Measurements from ENCODE around the gene ACAD8.
"Not testable (repeated sequence)": the region's sequence is repeated elsewhere in the genome, so short reads cannot be mapped to it uniquely, and the experiment has no call there.

The ACAD8 gene

DNA sequence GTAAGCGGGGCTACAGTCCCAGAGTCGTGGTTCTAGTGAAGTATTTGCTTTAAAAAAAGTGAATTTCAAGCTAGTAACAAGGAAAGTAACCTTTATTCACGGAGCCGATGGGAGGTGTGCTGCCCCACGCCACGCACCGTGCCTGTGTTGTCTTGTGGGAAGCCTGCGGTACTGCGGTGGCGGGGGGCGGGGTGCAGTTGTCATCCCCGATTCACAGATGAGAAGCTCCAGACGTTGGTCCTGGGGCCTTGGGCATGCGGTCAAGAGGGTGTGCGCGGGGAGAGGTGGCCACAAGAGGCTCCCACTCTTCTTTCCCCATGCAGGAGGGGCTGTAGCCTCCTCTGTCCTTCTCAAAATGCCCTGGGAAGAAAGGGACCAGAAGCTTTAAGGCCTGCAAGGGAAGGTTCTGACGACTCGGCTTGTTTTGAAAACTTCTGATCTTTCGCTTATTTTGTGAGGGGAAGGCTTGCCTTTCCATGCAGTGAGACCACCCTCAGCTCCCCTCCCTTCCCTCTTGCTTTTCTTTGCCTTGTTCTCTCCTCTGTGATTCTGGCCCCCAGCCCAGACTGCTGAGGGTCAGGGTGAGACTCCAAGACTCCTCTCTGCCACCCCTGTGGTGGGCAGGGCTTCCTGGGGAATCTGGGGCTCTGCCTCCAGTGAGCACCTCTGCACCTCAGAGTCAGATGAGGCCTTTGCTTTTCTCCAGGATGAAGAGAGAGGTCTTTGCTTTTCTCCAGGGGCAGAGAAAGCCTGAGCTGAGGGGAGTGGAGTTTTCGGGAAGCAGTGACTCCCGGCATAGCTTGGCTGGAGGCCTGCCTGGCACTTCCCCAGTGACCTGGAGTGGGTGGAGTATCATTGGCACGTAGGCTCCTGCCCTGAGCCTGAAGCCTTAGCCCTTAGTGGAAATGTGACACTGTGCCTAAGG lies 29.0 kb downstream of the ACAD8 start:
- TF ChIP-seq, protein P1, sequence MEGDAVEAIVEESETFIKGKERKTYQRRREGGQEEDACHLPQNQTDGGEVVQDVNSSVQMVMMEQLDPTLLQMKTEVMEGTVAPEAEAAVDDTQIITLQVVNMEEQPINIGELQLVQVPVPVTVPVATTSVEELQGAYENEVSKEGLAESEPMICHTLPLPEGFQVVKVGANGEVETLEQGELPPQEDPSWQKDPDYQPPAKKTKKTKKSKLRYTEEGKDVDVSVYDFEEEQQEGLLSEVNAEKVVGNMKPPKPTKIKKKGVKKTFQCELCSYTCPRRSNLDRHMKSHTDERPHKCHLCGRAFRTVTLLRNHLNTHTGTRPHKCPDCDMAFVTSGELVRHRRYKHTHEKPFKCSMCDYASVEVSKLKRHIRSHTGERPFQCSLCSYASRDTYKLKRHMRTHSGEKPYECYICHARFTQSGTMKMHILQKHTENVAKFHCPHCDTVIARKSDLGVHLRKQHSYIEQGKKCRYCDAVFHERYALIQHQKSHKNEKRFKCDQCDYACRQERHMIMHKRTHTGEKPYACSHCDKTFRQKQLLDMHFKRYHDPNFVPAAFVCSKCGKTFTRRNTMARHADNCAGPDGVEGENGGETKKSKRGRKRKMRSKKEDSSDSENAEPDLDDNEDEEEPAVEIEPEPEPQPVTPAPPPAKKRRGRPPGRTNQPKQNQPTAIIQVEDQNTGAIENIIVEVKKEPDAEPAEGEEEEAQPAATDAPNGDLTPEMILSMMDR (IDR thresholded peaks at IDR 0.05) = no peak
- H3K27ac ChIP-seq = no peak overlapping the region
- no peak for DNase-seq
- peaks cover 0 to 5% (median 0%) of the 10 kb centered on the region in 3 donors for H3K9me3 ChIP-seq
- no peaks in the 10 kb centered on the region for H3K36me3 ChIP-seq
- H3K27me3 ChIP-seq = peaks cover 0 to 14% of the 10 kb centered on the region in 2 donors
- H3K4me1 ChIP-seq = peaks cover 0 to 8% (median 0%) of the 10 kb centered on the region in 4 donors
- intact Hi-C loops (cut with DNase I; ENCODE audit: low total_unique reads) = no loop called here
- H3K4me3 ChIP-seq = no peak overlapping the region

DNA sequence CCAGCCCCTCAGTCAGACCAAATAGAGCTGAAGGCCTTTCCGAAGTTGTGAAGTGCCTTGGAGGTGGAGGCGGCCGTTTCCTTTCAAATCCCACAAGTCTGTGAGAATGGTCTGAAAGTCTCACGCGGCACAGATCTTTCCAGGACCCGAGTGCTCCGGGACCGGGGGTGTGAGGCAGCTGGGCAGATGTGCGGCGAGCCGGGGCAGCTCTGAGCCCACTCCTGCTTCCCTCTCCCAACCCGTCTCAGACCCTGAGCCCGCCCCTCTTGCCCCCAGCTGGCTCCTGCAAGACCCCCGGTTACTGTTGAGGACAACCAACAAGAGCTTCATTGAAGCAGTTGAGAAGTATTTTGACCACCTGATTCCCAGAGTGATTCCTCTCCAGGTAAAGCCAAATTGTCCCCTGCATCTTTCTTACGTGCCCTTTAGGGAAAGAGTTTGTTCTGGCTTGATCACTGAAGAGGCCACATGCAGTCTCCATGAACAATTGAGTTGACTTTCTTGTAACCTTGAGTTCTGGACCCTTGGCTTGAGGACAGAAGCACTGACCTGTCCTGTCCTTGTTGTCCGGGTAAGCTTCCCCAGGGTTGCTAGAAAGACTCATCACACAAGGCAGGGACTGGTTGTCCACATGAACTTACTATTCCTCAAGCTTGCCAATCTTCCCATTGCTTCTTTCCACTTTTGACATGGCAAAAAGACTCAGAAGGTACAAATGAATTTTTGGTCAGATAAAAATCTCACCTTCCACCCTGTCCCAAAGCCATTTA lies 30.3 kb downstream of the ACAD8 start:
- intact Hi-C loops (cut with DNase I; ENCODE audit: low total_unique reads) = no loop called here
- Histone ChIP-seq H3K36me3 (no peaks in the 10 kb centered on the region), H3K27ac (no peak overlapping the region), H3K9me3 (no peaks in the 10 kb centered on the region), H3K4me1 (peaks cover 0 to 5% (median 0%) of the 10 kb centered on the region in 4 donors), H3K27me3 (peaks cover 0 to 1% of the 10 kb centered on the region in 2 donors), H3K4me3 (no peak overlapping the region)
- no peak for DNase-seq
- TF ChIP-seq, protein P1 (IDR thresholded peaks at IDR 0.05) = no peak

DNA sequence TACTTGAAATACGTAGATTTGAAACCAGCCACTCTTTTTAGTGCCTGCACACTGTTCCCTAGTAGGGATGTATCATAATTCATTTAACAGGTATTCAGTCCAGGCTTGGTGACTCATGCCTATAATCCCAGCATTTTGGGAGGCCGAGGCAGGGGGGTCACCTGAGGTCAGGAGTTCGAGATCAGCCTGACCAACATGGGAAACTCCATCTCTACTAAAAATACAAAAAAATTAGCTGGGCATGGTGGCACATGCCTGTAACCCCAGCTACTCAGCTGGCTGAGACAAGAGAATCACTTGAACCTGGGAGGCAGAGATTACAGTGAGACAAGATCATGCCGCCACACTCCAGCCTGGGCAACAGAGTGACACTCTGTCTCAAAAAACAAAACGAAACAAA lies 31.0 kb downstream of the ACAD8 start:
- H3K27ac ChIP-seq; H3K9me3 ChIP-seq; H3K4me3 ChIP-seq; H3K4me1 ChIP-seq; DNase-seq; H3K27me3 ChIP-seq; intact Hi-C loops (cut with DNase I; ENCODE audit: low total_unique reads); H3K36me3 ChIP-seq: not testable (repeated sequence)

DNA sequence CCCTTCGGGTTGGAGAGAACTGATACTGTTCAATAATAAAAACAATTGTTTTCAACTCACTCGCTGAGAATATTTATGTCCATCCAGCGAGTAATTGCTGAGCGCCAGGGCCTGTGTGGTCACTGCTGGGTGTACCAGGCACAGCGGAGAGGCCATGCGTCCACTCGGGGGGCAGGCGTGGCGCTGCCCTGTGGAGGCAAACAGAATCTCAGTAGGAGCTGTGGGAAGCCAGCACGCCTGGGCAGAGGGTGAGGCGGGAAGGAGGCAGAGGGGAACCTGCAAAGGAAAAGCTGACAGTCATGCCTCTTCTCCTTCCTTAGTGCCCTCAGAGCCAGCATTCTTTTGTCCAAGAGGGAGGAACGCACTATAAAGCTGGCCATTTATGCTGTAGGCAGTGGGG lies 34.2 kb downstream of the ACAD8 start:
- Histone ChIP-seq H3K27me3 (peaks cover 0 to 3% of the 10 kb centered on the region in 2 donors), H3K4me1 (peaks cover 0 to 3% (median 0%) of the 10 kb centered on the region in 4 donors), H3K9me3 (no peaks in the 10 kb centered on the region), H3K4me3 (no peak overlapping the region), H3K27ac (no peak overlapping the region), H3K36me3 (no peaks in the 10 kb centered on the region)
- TF ChIP-seq, protein P1 (IDR thresholded peaks at IDR 0.05) = no peak
- no peak for DNase-seq
- intact Hi-C loops (cut with DNase I; ENCODE audit: low total_unique reads) = no loop called here

DNA sequence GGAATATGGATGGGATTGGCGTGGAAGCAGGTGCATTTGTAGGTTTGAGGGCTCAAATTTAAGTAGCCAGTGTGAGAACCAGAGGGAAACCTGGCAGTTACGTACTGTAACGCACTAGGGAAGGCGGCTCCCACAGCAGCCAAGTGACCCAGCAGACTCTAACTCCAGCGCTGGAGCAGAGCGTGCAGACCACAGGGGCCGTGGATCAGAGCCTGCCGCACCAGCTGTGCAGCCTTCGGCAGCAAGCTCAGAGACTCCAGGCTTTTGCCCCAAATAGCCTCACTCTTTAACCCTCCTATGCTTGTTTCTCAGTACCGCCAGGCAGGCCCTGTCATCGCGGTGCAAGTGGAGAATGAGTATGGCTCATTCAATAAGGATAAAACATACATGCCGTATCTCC lies 35.1 kb downstream of the ACAD8 start:
- H3K36me3 ChIP-seq = no peaks in the 10 kb centered on the region
- H3K27me3 ChIP-seq = peaks cover 0 to 6% of the 10 kb centered on the region in 2 donors
- no peak overlapping the region for H3K27ac ChIP-seq
- no peaks in the 10 kb centered on the region for H3K4me1 ChIP-seq
- H3K4me3 ChIP-seq = no peak overlapping the region
- intact Hi-C loops (cut with DNase I; ENCODE audit: low total_unique reads) = no loop called here
- no peak for DNase-seq
- H3K9me3 ChIP-seq = no peaks in the 10 kb centered on the region
- TF ChIP-seq, protein P1 (IDR thresholded peaks at IDR 0.05) = no peak

DNA sequence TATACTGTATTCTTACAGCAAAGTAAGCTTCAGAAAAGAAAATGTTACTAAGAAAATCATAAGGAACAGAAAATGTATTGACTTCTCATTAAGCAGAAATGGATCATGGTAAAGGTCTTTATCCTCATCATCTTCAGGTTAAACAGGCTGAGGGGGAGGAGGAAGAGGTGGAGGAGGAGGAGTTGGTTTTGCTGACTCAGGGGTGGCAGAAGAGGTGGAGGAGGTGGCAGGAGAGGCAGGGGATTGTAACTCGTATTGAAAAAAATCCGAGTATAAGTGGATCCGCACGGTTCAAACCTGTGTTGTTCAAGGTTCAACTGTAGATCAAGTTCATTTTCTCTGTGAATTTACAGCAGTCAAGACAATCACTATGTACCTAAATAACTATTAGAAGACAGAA lies 35.8 kb downstream of the ACAD8 start:
- Histone ChIP-seq H3K27ac (no peak overlapping the region), H3K36me3 (no peaks in the 10 kb centered on the region), H3K4me3 (no peak overlapping the region), H3K9me3 (no peaks in the 10 kb centered on the region), H3K4me1 (no peaks in the 10 kb centered on the region), H3K27me3 (peaks cover 0 to 6% of the 10 kb centered on the region in 2 donors)
- DNase-seq = no peak
- TF ChIP-seq, protein P1 (IDR thresholded peaks at IDR 0.05) = no peak
- intact Hi-C loops (cut with DNase I; ENCODE audit: low total_unique reads) = no loop called here
